HG03439 (cell line): ENCODE results near the gene PLXNA2.

ENCODE experiments used
- ATAC-seq: cut with Tn5 transposase; IDR thresholded peaks from one replicate; pipeline ENCODE4 v1.9.1; 2021; ENCODE audit warnings: mild to moderate bottlenecking, moderate library complexity; ENCODE audit not compliant: unreplicated experiment

PLXNA2 gene

DNA sequence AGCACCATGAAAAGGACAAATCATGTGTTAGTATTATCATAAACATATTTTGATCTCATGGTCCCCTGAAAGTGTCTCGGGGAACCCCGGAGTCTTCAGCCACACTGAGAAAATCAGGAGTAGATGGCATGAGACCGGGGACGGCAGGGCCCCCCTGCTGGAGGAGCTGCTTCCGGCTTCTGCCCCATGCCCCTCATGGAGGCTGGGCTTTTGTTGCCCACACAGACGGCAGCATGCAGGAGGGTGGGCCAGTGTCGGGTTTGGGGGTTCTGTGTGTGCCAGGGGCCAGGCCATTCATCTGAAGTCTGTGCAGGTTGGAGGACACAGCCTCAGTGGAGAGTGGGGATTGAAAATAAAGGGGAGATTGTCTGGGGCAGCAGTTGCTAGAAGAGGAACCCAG, 258.2 kb downstream of the PLXNA2 start:
- ATAC-seq, result no peak

DNA sequence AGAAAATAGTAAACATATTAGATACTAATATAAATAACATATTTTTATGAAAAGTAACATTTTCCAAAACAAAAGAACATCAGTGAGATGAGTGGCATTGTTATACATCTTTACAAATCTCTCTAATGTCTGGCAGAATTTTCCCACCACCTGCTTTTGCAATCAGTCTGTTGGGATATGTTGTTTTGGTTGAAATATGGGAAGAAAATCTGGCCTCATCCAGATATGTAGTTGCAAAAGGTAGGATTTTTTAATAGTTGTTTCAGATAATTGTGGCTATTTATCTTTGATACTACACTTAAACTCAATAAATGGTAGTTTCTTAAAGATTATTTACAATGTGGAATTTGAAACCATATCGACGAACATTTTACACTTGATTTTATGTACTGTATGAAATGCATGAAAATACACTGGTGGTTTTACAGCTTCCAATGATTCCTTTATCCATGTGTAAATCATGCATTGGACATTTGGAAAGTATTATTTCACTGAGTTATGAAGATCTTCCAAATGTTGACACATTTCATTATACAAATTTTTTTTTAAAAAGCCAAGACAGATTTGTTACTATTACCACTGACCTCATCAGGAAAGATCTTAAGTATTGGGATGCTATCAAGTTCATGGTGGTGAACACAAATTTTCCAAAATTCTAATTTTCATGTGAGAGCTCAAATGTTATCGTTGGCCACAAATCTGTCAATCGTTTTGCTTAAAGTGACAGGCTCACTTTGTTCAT, 259.2 kb downstream of the PLXNA2 start:
- ATAC-seq, result no peak

DNA sequence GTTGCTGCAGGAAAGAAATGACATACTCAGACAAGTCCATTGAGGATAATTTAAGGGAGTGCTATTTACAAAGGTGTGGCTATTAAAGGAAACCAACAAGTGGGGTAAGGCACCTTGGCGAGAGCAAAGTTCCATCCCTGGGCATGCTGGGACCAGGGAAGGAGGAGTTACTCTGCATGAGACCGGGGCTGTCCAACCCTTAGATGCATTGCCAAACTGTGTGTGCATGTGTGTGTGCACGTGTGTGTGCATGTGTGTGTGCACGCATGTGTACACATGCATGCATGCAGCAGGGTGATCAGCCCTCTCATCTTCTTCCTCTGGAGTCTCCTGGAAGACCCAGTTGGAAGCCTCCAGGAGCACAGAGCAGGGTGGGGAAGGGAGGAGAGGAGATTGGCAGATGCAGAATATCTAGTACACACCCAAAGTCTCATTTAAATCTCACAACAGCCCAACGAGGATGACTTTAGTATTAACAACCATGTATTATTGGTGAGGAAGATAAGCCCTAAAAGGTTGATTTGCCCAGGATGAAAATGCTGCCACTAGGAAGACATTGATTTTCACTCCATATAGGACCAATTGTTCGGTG, 261.0 kb downstream of the PLXNA2 start:
- ATAC-seq, result no peak

DNA sequence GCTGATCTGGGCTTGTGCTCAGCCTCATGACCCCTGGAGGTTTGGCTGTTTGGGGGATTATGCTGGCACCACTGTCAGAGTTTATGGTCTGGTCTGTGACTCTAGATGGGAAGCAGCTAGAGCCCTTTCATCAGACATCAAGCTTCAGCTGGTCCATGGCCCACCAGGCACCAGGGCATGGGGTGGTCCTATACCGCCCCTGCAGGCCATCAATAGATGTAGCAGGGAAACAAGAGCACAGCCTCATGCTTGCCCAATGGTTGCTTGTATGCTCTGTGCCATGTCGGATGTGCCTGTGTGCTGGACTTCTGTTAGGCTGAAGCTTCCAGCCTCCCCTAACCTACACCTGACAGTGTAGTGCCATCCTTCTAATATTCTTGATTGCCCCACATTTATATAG, 262.2 kb downstream of the PLXNA2 start:
- ATAC-seq, result no peak

DNA sequence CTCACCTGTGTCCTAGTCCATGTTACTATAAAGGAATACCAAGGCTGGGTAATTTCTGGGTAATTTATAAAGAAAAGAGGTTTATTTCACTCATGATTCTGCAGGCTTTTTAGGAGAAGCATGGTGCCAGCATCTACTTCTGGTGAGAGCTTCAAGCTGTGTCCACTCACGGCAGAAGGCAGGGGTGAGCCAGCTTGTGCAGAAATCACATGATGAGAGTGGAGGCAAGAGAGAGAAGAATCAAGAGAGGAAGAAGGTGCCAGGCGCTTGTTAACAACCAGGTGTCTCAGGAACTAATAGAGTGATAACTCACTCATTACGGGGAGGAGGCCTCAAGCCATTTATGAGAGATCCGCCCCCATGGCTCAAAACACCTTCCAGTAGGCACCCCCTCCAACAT, 265.7 kb downstream of the PLXNA2 start:
- no peak for ATAC-seq

DNA sequence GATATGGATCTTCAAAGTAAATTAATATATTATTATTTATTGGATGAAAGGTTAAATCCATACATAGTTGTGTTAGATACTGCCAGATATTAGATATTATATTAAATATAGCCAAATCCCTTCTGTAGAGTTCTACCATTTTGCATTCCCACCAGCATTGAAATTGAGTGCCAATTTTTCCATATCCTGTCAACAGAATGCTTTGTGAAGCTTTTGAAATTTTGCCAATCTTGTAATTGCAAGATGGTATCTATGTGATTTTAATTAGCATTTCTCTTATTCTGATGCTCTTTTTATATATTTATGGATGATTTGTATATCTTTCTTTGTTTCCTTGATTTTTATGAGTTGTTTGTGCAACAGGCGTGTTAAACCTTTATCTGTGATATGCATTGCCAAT, 266.3 kb downstream of the PLXNA2 start:
- ATAC-seq, result no peak

DNA sequence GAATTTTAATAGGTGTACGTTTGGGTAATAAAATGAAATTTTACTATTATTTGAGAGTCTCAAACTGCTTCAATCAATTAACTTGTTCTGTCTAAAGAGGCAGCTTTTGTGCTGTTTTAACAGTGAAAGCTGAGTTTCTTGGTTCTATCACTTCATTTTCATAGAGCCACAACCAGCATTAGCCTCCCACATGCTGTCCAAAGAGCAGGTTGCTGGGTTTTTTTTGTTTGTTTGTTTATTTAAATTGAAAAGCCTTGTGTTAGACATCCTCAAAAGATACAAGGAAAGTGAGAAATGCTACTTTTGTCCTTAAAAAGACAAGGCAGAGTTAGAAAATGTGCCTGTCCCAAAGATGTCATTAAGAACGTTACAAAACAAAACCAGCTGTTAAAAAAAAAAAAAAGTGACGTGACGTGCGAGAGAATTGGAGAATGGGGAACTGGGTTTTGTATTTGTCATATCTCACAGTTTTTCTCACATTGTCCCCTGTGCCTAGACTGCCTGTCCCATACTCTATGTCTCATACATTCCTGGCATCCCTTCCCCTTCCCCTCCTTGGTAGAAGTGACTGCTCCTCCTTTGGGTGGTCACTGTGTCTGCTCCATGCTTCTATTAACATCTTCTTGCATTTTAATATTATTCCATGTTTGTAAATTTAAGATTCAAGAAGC, 270.2 kb downstream of the PLXNA2 start:
- ATAC-seq, result no peak

DNA sequence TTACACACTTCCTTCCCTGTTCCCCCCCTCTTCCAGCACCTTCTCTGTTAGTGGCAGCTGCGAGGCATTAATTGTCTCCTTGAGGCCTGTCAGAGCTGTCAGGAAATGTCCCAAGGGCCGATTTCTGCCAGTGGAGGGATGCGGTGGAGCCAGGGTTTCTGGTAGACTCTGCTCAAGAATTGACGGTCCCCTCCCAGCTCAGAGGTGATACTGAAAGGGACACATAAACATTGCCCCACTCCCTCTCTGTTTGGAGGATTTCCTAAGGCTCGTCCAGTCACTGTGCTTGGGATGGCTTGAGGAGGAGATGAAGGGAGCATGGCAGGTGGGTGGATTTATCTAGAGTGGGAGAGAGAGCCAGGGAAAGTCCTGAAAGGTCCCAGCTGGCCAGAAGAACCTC, 271.8 kb downstream of the PLXNA2 start:
- ATAC-seq, result no peak
